Measurements from ENCODE around the gene GPR132.

GRCh38 chr14:105051182-105052109 is 13.8 kb downstream of the GPR132 start:
- TF ChIP-seq CTCF (conservative IDR thresholded peaks at IDR 0.05) (no peak), EZH2 (IDR thresholded peaks at IDR 0.05; ENCODE audit: low read depth) (no peak)

Measured in PC-9 (cell line).